ENCODE measurements around the gene TMEM11.

The TMEM11 gene

GRCh38 chr17:21214015-21214776 is at the start of gene TMEM11:
Gene TMEM11 (minus strand): TSS chr17:21214161. CDS start chr17:21214152, 9 bp downstream.
- Histone ChIP-seq H3K4me1 (ENCODE audit: control insufficient read depth, low read length) (peaks cover 28% of the 10 kb centered on the region), H4K20me1 (ENCODE audit: control insufficient read depth, insufficient read depth, low read depth, low read length) (peaks cover 28% of the 10 kb centered on the region), H3K27ac (ENCODE audit: low read depth, low read length) (peak within 1 kb of the TSS; percentile 71), H3F3A (ENCODE audit: control insufficient read depth, insufficient read depth) (no peaks in the 10 kb centered on the region; the same call in 1 of the 2 replicates), H3K79me2 (ENCODE audit: control insufficient read depth, low read length) (peaks cover 96% of the 10 kb centered on the region), H3K9me2 (replicated peaks; ENCODE audit: control insufficient read depth, low read length) (no peaks in the 10 kb centered on the region), H3K27me3 (ENCODE audit: control insufficient read depth, low read length) (no peaks in the 10 kb centered on the region), H3K4me2 (ENCODE audit: low read length) (peak within 1 kb of the TSS; percentile 99), H3K9me3 (ENCODE audit: control insufficient read depth, insufficient read depth, low read length) (no peaks in the 10 kb centered on the region), H3K36me3 (ENCODE audit: control insufficient read depth, low read length) (peaks cover 58% of the 10 kb centered on the region), H3K4me3 (ENCODE audit: low read length) (peak within 1 kb of the TSS; percentile 94)
- no peak for TF ChIP-seq EZH2phosphoT487 (IDR thresholded peaks at IDR 0.05; ENCODE audit: borderline replicate concordance, low read length)
- no peak for TF ChIP-seq CTCF (IDR thresholded peaks at IDR 0.05; ENCODE audit: low read depth, low read length, poor library complexity, severe bottlenecking)

GRCh38 chr17:21263376-21263775 is 49.4 kb upstream of the TMEM11 start:
- Histone ChIP-seq H3K27ac (ENCODE audit: low read depth, low read length) (no peak overlapping the region), H3K9me2 (replicated peaks; ENCODE audit: control insufficient read depth, low read length) (no peaks in the 10 kb centered on the region), H3K4me1 (ENCODE audit: control insufficient read depth, low read length) (peaks cover 13% of the 10 kb centered on the region), H3K4me2 (ENCODE audit: low read length) (no peak overlapping the region), H3K4me3 (ENCODE audit: low read length) (no peak overlapping the region), H4K20me1 (ENCODE audit: control insufficient read depth, insufficient read depth, low read depth, low read length) (no peaks in the 10 kb centered on the region), H3K9me3 (ENCODE audit: control insufficient read depth, insufficient read depth, low read length) (no peaks in the 10 kb centered on the region), H3K27me3 (ENCODE audit: control insufficient read depth, low read length) (no peaks in the 10 kb centered on the region), H3F3A (ENCODE audit: control insufficient read depth, insufficient read depth) (no peaks in the 10 kb centered on the region), H3K79me2 (ENCODE audit: control insufficient read depth, low read length) (no peaks in the 10 kb centered on the region), H3K36me3 (ENCODE audit: control insufficient read depth, low read length) (no peaks in the 10 kb centered on the region)
- TF ChIP-seq CTCF (IDR thresholded peaks at IDR 0.05; ENCODE audit: low read depth, low read length, poor library complexity, severe bottlenecking) = no peak
- TF ChIP-seq EZH2phosphoT487 (IDR thresholded peaks at IDR 0.05; ENCODE audit: borderline replicate concordance, low read length) = no peak

- TF ChIP-seq CTCF (IDR thresholded peaks at IDR 0.05; ENCODE audit: low read depth, low read length, poor library complexity, severe bottlenecking) (no peak), EZH2phosphoT487 (IDR thresholded peaks at IDR 0.05; ENCODE audit: borderline replicate concordance, low read length) (no peak)
- Histone ChIP-seq H3K79me2 (ENCODE audit: control insufficient read depth, low read length) (no peaks in the 10 kb centered on the region), H3K9me2 (replicated peaks; ENCODE audit: control insufficient read depth, low read length) (no peaks in the 10 kb centered on the region), H3K9me3 (ENCODE audit: control insufficient read depth, insufficient read depth, low read length) (no peaks in the 10 kb centered on the region), H3K4me3 (ENCODE audit: low read length) (no peak overlapping the region), H3F3A (ENCODE audit: control insufficient read depth, insufficient read depth) (no peaks in the 10 kb centered on the region), H4K20me1 (ENCODE audit: control insufficient read depth, insufficient read depth, low read depth, low read length) (no peaks in the 10 kb centered on the region), H3K4me2 (ENCODE audit: low read length) (no peak overlapping the region), H3K27me3 (ENCODE audit: control insufficient read depth, low read length) (0 out of 2 replicates have a peak, but pooled peaks cover 3% of the 10 kb centered on the region), H3K4me1 (ENCODE audit: control insufficient read depth, low read length) (peaks cover 3% of the 10 kb centered on the region), H3K36me3 (ENCODE audit: control insufficient read depth, low read length) (no peaks in the 10 kb centered on the region), H3K27ac (ENCODE audit: low read depth, low read length) (no peak overlapping the region)
Measured at GRCh38 chr17:21262259-21262993, 48.5 kb upstream of the TMEM11 start.
